SK-N-SH (cell line): ENCODE data around the gene ZKSCAN2. TPM values are rescaled to one million over a fixed set of nuclear protein-coding genes. Genes with fewer than 3 reads are reported as not detected.

Source experiments
- CTCF ChIA-PET: fragments of 300-600, 350-600 bp; formaldehyde crosslinking; extraction: SDS; loops from one replicate; lab custom pipeline; 2021; lab: Yijun Ruan, JAX
- POLR2A ChIA-PET: fragments of 350-600 bp; sonication (Branson Sonifier 250); formaldehyde crosslinking; extraction: SDS; loops from one replicate; lab custom pipeline; 2020; ENCODE audit warnings: antibody characterized with exemption, inconsistent platforms; lab: Yijun Ruan, JAX
- DNase-seq: peaks from one replicate; pipeline ENCODE4 v3.0.0; 2012
- H2AFZ ChIP-seq: fragments of 200-600 bp; sonication (generic); 2 replicates; pipeline ENCODE4 v1.8.1; 2016; ENCODE audit warnings: antibody characterized with exemption, mild to moderate bottlenecking, low read depth
- H3F3A ChIP-seq: fragments of 200-600 bp; sonication (generic); replicated peaks from 2 replicates; pipeline ENCODE3; 2016; ENCODE audit warnings: antibody characterized with exemption, mild to moderate bottlenecking; ENCODE audit not compliant: insufficient read depth
- H3K27ac ChIP-seq, 2 experiments: fragments of 200-500 bp in 1 of 2; fragments of 200-600 bp in 1 of 2; sonication (Bioruptor generic) in 1 of 2; sonication (generic), shearing (Covaris generic) in 1 of 2; 2 replicates each; pipeline versions ENCODE4 v1.5.1 to v1.6.1; 2014 to 2016; ENCODE audit warnings: low read depth in 2 of 2, inconsistent platforms in 1 of 2, low read length in 1 of 2, mild to moderate bottlenecking in 1 of 2, mixed read lengths in 1 of 2
- H3K27me3 ChIP-seq: fragments of 200-600 bp; sonication (generic), shearing (Covaris generic); 2 replicates; pipeline ENCODE4 v1.6.1; 2016; ENCODE audit warnings: mixed run types; ENCODE audit not compliant: insufficient read depth
- H3K36me3 ChIP-seq, 2 experiments: fragments of 200-500 bp in 1 of 2; fragments of 200-600 bp in 1 of 2; sonication (Bioruptor generic) in 1 of 2; sonication (generic) in 1 of 2; replicated peaks in 1 of 2; 2 replicates each; pipeline versions ENCODE3 to v1.5.1; 2014 to 2016; ENCODE audit warnings: low read length in 1 of 2, mild to moderate bottlenecking in 1 of 2; ENCODE audit not compliant: insufficient read depth in 2 of 2, control insufficient read depth in 1 of 2
- H3K4me1 ChIP-seq, 2 experiments: fragments of 200-500 bp in 1 of 2; fragments of 200-600 bp in 1 of 2; sonication (Bioruptor generic) in 1 of 2; sonication (generic), shearing (Covaris generic) in 1 of 2; 2 replicates each; pipeline versions ENCODE4 v1.5.1 to v1.6.1; 2014 to 2016; ENCODE audit warnings: low read depth in 1 of 2, low read length in 1 of 2, mixed run types in 1 of 2; ENCODE audit not compliant: insufficient read depth in 2 of 2, control insufficient read depth in 1 of 2
- H3K4me2 ChIP-seq: fragments of 200-600 bp; sonication (generic), shearing (Covaris generic); 2 replicates; pipeline ENCODE4 v1.6.1; 2017; ENCODE audit warnings: mixed run types
- H3K4me3 ChIP-seq, 2 experiments: fragments of 200-500 bp in 1 of 2; fragments of 200-600 bp in 1 of 2; sonication (Bioruptor generic) in 1 of 2; sonication (generic), shearing (Covaris generic) in 1 of 2; 2 replicates each; pipeline versions ENCODE4 v1.5.1 to v1.8.1; 2014 to 2016; ENCODE audit warnings: low read depth in 2 of 2, inconsistent platforms in 1 of 2, low read length in 1 of 2, mild to moderate bottlenecking in 1 of 2, mixed read lengths in 1 of 2, moderate library complexity in 1 of 2
- H3K79me2 ChIP-seq: fragments of 200-600 bp; sonication (generic); 2 replicates; pipeline ENCODE4 v1.8.1; 2017; ENCODE audit warnings: mild to moderate bottlenecking; ENCODE audit not compliant: insufficient read depth
- H3K9ac ChIP-seq: fragments of 200-600 bp; sonication (generic); 2 replicates; pipeline ENCODE4 v1.6.1; 2017; ENCODE audit warnings: mixed run types
- H3K9me2 ChIP-seq: fragments of 200-600 bp; sonication (generic); 2 replicates; pipeline ENCODE4 v1.6.1; 2017; ENCODE audit warnings: mixed run types
- H3K9me3 ChIP-seq: fragments of 200-600 bp; sonication (generic); 2 replicates; pipeline ENCODE4 v1.6.1; 2017; ENCODE audit warnings: mixed run types, mild to moderate bottlenecking, moderate library complexity
- H4K20me1 ChIP-seq: fragments of 200-600 bp; sonication (generic); 2 replicates; pipeline ENCODE4 v1.6.1; 2017; ENCODE audit warnings: mild to moderate bottlenecking, mixed run types; ENCODE audit not compliant: insufficient read depth
- CTCF ChIP-seq: fragments of 200-600 bp; sonication (generic); IDR thresholded peaks from 2 replicates; pipeline ENCODE4 v1.6.1; 2017; ENCODE audit warnings: antibody characterized with exemption, mild to moderate bottlenecking, moderate library complexity
- EZH2phosphoT487 ChIP-seq: fragments of 200-600 bp; sonication (generic); IDR thresholded peaks from 2 replicates; pipeline ENCODE4 v1.6.1; 2017; ENCODE audit warnings: low read depth, mixed run types, mild to moderate bottlenecking, antibody characterized with exemption, moderate library complexity, borderline replicate concordance
- FOSL2 ChIP-seq: IDR thresholded peaks from 2 replicates; pipeline ENCODE4 v1.4.0; 2012; ENCODE audit warnings: low read depth, mild to moderate bottlenecking, moderate library complexity, borderline replicate concordance
- FOXJ3 ChIP-seq: sonication (generic); formaldehyde crosslinking; IDR thresholded peaks from 2 replicates; pipeline ENCODE4 v1.5.1; 2020; ENCODE audit warnings: mild to moderate bottlenecking, missing genetic modification reagents
- FOXM1 ChIP-seq: IDR thresholded peaks from 2 replicates; pipeline ENCODE4 v1.4.0; 2012; ENCODE audit warnings: low read depth, mild to moderate bottlenecking
- GABPA ChIP-seq: IDR thresholded peaks from 2 replicates; pipeline ENCODE4 v1.4.0; 2012; ENCODE audit warnings: low read depth, mild to moderate bottlenecking
- GATA2 ChIP-seq: sonication (generic); formaldehyde crosslinking; IDR thresholded peaks from 2 replicates; pipeline ENCODE4 v1.5.0; 2020; ENCODE audit warnings: mild to moderate bottlenecking, missing genetic modification reagents
- JUND ChIP-seq: IDR thresholded peaks from 2 replicates; pipeline ENCODE4 v1.4.0; 2012
- MEF2A ChIP-seq: IDR thresholded peaks from 2 replicates; pipeline ENCODE4 v1.4.0; 2012; ENCODE audit warnings: low read depth, borderline replicate concordance
- MXI1 ChIP-seq: IDR thresholded peaks from 2 replicates; pipeline ENCODE4 v1.6.1; 2012; ENCODE audit warnings: mild to moderate bottlenecking, low read depth, low read length, improper control_type of control experiment
- NRF1 ChIP-seq: IDR thresholded peaks from 2 replicates; pipeline ENCODE4 v1.6.1; 2012; ENCODE audit warnings: low read depth, mild to moderate bottlenecking, low read length
- RAD21 ChIP-seq: IDR thresholded peaks from 2 replicates; pipeline ENCODE4 v1.6.1; 2012; ENCODE audit warnings: mild to moderate bottlenecking, low read length
- RFX5 ChIP-seq: IDR thresholded peaks from 2 replicates; pipeline ENCODE4 v1.6.1; 2012; ENCODE audit warnings: mild to moderate bottlenecking, improper control_type of control experiment, low read length
- SIN3A ChIP-seq: IDR thresholded peaks from 2 replicates; pipeline ENCODE4 v1.6.1; 2012; ENCODE audit warnings: low read depth, mild to moderate bottlenecking, low read length, moderate library complexity, borderline replicate concordance
- SMC3 ChIP-seq: IDR thresholded peaks from 2 replicates; pipeline ENCODE4 v1.6.1; 2012; ENCODE audit warnings: low read depth, low read length, improper control_type of control experiment
- TAF1 ChIP-seq: IDR thresholded peaks from 2 replicates; pipeline ENCODE4 v1.6.1; 2012; ENCODE audit warnings: low read depth, mild to moderate bottlenecking, low read length, moderate library complexity, borderline replicate concordance
- TEAD4 ChIP-seq: IDR thresholded peaks from 2 replicates; pipeline ENCODE4 v1.4.0; 2012; ENCODE audit warnings: mild to moderate bottlenecking, borderline replicate concordance; ENCODE audit not compliant: insufficient read depth
- USF2 ChIP-seq: fragments of 150-350 bp; IDR thresholded peaks from 2 replicates; pipeline ENCODE4 v1.6.1; 2017; ENCODE audit warnings: antibody characterized with exemption, low read length, low read depth, borderline replicate concordance
- YY1 ChIP-seq: IDR thresholded peaks from 2 replicates; pipeline ENCODE4 v1.4.0; 2012; ENCODE audit warnings: low read depth, mild to moderate bottlenecking
- WGBS: methylation state at CpG from one replicate; pipeline ENCODE4 v1.1.6; 2017; ENCODE audit warnings: low lambda C conversion rate; 5-methylcytosine and 5-hydroxymethylcytosine counted together
- polyA plus RNA-seq, 3 experiments: library from polyadenylated mRNA; depleted of rRNA; stranded (reverse); fragments of >200 nt; gene quantifications; 2 replicates each; pipeline ENCODE4 v1.2.3, GENCODE V29; 2012
- TF ChIP-seq, protein P1 (sequence below): IDR thresholded peaks from 2 replicates; pipeline ENCODE4 v1.6.1; 2012; ENCODE audit warnings: mild to moderate bottlenecking, low read depth, low read length, moderate library complexity
- TF ChIP-seq, protein P2 (sequence below): IDR thresholded peaks from 2 replicates; pipeline ENCODE4 v1.4.0; 2012; ENCODE audit warnings: low read depth, borderline replicate concordance

The ZKSCAN2 gene
- polyA plus RNA-seq, 1 of the 3 experiments (the other 2 are of a cell fraction) = 1.6 TPM

DNA sequence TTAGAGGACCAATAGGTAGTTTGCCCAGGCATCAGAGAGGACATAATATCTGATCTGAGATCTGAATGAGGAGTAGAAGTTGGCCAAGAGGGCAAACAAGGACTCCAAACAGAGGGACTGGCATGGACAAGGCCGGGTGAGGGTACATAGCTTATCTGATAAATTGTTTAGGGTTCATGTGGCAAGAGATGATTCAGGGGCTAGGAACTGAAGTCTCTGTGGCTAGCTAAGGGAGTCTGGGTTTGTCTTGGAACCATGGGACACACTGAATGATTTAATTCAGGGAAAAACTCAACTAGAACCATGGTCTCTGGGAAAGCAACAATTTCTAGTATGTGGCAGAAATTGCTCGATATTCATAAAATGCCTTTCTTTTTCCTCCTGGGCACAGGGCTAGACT, 45.0 kb downstream of the ZKSCAN2 start:
- Histone ChIP-seq H3F3A (no peaks in the 10 kb centered on the region), H3K4me3 (no peak overlapping the region), H3K9me2 (no peaks in the 10 kb centered on the region), H3K27ac (no peak overlapping the region), H4K20me1 (no peaks in the 10 kb centered on the region), H3K9ac (no peak overlapping the region), H2AFZ (no peak overlapping the region), H3K27me3 (peaks cover 5% of the 10 kb centered on the region), H3K4me2 (no peak overlapping the region), H3K79me2 (no peaks in the 10 kb centered on the region), H3K9me3 (no peaks in the 10 kb centered on the region), H3K36me3 (no peaks in the 10 kb centered on the region), H3K4me1 (no peaks in the 10 kb centered on the region)
- ChIA-PET POLR2A (no interaction called here), CTCF (no interaction called here)
- no peak for DNase-seq
- WGBS = 76% methylated on average over 2 of the region's 2 CpGs
- no peak for TF ChIP-seq TEAD4
- no peak for TF ChIP-seq YY1

DNA sequence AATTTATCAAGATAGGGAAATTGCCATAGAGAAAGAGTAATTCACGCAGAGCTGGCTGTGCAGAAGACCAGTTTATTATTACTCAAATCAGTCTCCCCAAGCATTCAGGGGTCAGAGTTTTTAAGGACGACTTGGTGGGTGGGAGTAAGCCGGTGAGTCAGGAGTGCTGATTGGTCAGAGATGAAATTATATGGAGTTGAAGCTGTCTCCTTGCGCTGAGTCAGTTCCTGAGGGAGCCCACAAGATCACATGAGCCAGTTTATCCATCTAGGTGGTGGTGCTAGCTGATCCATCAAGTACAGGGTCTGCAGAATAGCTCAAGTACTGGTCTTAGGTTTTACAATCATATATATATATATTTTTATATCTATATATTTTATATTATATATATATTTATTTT, 46.9 kb downstream of the ZKSCAN2 start:
- 27% methylated on average over 4 of the region's 4 CpGs for WGBS
- no peaks in the 10 kb centered on the region for H3K9me2 ChIP-seq
- no peaks in the 10 kb centered on the region for H3K4me1 ChIP-seq
- ChIA-PET POLR2A (no interaction called here), CTCF (interaction anchor here (1.1 kb wide), 1 partner anchor 31 kb away, joined by 3 read pairs; no protein-coding TSS in a partner anchor)
- no peaks in the 10 kb centered on the region for H4K20me1 ChIP-seq
- no peak overlapping the region for H3K4me2 ChIP-seq
- H3K36me3 ChIP-seq = no peaks in the 10 kb centered on the region
- no peaks in the 10 kb centered on the region for H3K79me2 ChIP-seq
- H2AFZ ChIP-seq = no peak overlapping the region
- no peak overlapping the region for H3K27ac ChIP-seq
- no peaks in the 10 kb centered on the region for H3K9me3 ChIP-seq
- no peak overlapping the region for H3K9ac ChIP-seq
- H3K27me3 ChIP-seq = no peaks in the 10 kb centered on the region
- DNase-seq = no peak
- H3K4me3 ChIP-seq = no peak overlapping the region
- no peaks in the 10 kb centered on the region for H3F3A ChIP-seq
- TF ChIP-seq SIN3A = no peak
- TF ChIP-seq GATA2 = no peak
- no peak for TF ChIP-seq JUND
- TF ChIP-seq MEF2A = no peak
- TF ChIP-seq NRF1 = no peak
- no peak for TF ChIP-seq FOXJ3 (CRISPR knock-in tag)
- no peak for TF ChIP-seq TAF1
- no peak for TF ChIP-seq FOXM1
- TF ChIP-seq USF2 = no peak
- TF ChIP-seq GABPA = no peak
- no peak for TF ChIP-seq RAD21
- TF ChIP-seq CTCF = no peak
- TF ChIP-seq FOSL2 = no peak
- TF ChIP-seq, protein P1, sequence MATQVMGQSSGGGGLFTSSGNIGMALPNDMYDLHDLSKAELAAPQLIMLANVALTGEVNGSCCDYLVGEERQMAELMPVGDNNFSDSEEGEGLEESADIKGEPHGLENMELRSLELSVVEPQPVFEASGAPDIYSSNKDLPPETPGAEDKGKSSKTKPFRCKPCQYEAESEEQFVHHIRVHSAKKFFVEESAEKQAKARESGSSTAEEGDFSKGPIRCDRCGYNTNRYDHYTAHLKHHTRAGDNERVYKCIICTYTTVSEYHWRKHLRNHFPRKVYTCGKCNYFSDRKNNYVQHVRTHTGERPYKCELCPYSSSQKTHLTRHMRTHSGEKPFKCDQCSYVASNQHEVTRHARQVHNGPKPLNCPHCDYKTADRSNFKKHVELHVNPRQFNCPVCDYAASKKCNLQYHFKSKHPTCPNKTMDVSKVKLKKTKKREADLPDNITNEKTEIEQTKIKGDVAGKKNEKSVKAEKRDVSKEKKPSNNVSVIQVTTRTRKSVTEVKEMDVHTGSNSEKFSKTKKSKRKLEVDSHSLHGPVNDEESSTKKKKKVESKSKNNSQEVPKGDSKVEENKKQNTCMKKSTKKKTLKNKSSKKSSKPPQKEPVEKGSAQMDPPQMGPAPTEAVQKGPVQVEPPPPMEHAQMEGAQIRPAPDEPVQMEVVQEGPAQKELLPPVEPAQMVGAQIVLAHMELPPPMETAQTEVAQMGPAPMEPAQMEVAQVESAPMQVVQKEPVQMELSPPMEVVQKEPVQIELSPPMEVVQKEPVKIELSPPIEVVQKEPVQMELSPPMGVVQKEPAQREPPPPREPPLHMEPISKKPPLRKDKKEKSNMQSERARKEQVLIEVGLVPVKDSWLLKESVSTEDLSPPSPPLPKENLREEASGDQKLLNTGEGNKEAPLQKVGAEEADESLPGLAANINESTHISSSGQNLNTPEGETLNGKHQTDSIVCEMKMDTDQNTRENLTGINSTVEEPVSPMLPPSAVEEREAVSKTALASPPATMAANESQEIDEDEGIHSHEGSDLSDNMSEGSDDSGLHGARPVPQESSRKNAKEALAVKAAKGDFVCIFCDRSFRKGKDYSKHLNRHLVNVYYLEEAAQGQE = no peak
- no peak for TF ChIP-seq SMC3
- TF ChIP-seq, protein P2, sequence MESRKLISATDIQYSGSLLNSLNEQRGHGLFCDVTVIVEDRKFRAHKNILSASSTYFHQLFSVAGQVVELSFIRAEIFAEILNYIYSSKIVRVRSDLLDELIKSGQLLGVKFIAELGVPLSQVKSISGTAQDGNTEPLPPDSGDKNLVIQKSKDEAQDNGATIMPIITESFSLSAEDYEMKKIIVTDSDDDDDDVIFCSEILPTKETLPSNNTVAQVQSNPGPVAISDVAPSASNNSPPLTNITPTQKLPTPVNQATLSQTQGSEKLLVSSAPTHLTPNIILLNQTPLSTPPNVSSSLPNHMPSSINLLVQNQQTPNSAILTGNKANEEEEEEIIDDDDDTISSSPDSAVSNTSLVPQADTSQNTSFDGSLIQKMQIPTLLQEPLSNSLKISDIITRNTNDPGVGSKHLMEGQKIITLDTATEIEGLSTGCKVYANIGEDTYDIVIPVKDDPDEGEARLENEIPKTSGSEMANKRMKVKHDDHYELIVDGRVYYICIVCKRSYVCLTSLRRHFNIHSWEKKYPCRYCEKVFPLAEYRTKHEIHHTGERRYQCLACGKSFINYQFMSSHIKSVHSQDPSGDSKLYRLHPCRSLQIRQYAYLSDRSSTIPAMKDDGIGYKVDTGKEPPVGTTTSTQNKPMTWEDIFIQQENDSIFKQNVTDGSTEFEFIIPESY = no peak
- no peak for TF ChIP-seq MXI1
- TF ChIP-seq EZH2phosphoT487 = no peak
- no peak for TF ChIP-seq RFX5
